Neuronal stem cell (in vitro differentiated cells): ENCODE measurements around the gene VAMP8.

Source experiments
- DNase-seq: peaks from one replicate; pipeline ENCODE4 v3.0.0-alpha.2; 2013; ENCODE audit warnings: low spot score
- H2AFZ ChIP-seq: one replicate; pipeline ENCODE4 v1.6.1; 2013; ENCODE audit warnings: mild to moderate bottlenecking, low read length, inconsistent platforms
- H2AK5ac ChIP-seq: 2 replicates; pipeline ENCODE4 v1.6.1; 2013; ENCODE audit warnings: low read depth, mild to moderate bottlenecking, inconsistent platforms, low read length, moderate library complexity, mixed read lengths
- H2BK120ac ChIP-seq: 2 replicates; pipeline ENCODE4 v1.6.1; 2013; ENCODE audit warnings: low read depth, mild to moderate bottlenecking, inconsistent platforms, low read length, moderate library complexity, mixed read lengths
- H2BK12ac ChIP-seq: one replicate; pipeline ENCODE4 v1.6.1; 2013; ENCODE audit warnings: low read length, inconsistent platforms
- H2BK15ac ChIP-seq: 2 replicates; pipeline ENCODE4 v1.6.1; 2013; ENCODE audit warnings: mild to moderate bottlenecking, low read length, inconsistent platforms, mixed read lengths
- H2BK5ac ChIP-seq: one replicate; pipeline ENCODE4 v1.6.1; 2013; ENCODE audit warnings: inconsistent platforms, mild to moderate bottlenecking, low read length, moderate library complexity
- H3K14ac ChIP-seq: one replicate; pipeline ENCODE4 v1.6.1; 2013; ENCODE audit warnings: low read length, inconsistent platforms
- H3K18ac ChIP-seq: 2 replicates; pipeline ENCODE4 v1.6.1; 2013; ENCODE audit warnings: low read length, inconsistent platforms
- H3K23ac ChIP-seq: 2 replicates; pipeline ENCODE4 v1.6.1; 2013; ENCODE audit warnings: low read depth, mild to moderate bottlenecking, mixed read lengths, low read length, inconsistent platforms; ENCODE audit not compliant: poor library complexity
- H3K27ac ChIP-seq: replicated peaks from 3 replicates; pipeline ENCODE4 v1.5.1; 2013; ENCODE audit warnings: low read length, inconsistent platforms
- H3K27me3 ChIP-seq, 3 experiments: 2 replicates each; pipeline ENCODE4 v1.6.1; 2013; ENCODE audit warnings: low read length in 3 of 3, mild to moderate bottlenecking in 2 of 3, inconsistent platforms in 1 of 3, low read depth in 1 of 3, mixed read lengths in 1 of 3, moderate library complexity in 1 of 3; ENCODE audit not compliant: control insufficient read depth in 3 of 3, insufficient read depth in 3 of 3
- H3K36me3 ChIP-seq, 2 donors: replicated peaks in 1 of 2; 2 replicates each; pipeline ENCODE4 v1.6.1; 2013; ENCODE audit warnings: low read length in 2 of 2; ENCODE audit not compliant: control insufficient read depth in 2 of 2, insufficient read depth in 2 of 2
- H3K4ac ChIP-seq: 2 replicates; pipeline ENCODE4 v1.6.1; 2013; ENCODE audit warnings: inconsistent platforms, mild to moderate bottlenecking, low read length, moderate library complexity
- H3K4me1 ChIP-seq, 2 donors: 1 replicate in 1 of 2; 2 replicates in 1 of 2; pipeline ENCODE4 v1.6.1; 2013; ENCODE audit warnings: low read length in 2 of 2, low read depth in 1 of 2; ENCODE audit not compliant: control insufficient read depth in 2 of 2, insufficient read depth in 1 of 2
- H3K4me2 ChIP-seq: one replicate; pipeline ENCODE4 v1.6.1; 2013; ENCODE audit warnings: mild to moderate bottlenecking, low read length, inconsistent platforms; ENCODE audit not compliant: insufficient read depth, poor library complexity, severe bottlenecking
- H3K4me3 ChIP-seq, 2 donors: 2 replicates each; pipeline ENCODE4 v1.5.1; 2013; ENCODE audit warnings: low read length in 2 of 2, mild to moderate bottlenecking in 2 of 2, inconsistent platforms in 1 of 2, moderate library complexity in 1 of 2
- H3K79me1 ChIP-seq: one replicate; pipeline ENCODE4 v1.6.1; 2013; ENCODE audit warnings: low read depth, mild to moderate bottlenecking, inconsistent platforms, low read length, moderate library complexity
- H3K9ac ChIP-seq: one replicate; pipeline ENCODE4 v1.6.1; 2013; ENCODE audit warnings: mild to moderate bottlenecking, low read depth, low read length, inconsistent platforms; ENCODE audit not compliant: poor library complexity
- H3K9me3 ChIP-seq, 2 donors: replicated peaks in 1 of 2; 2 replicates each; pipeline versions ENCODE3 to v1.6.1; 2013; ENCODE audit warnings: low read length in 2 of 2, mild to moderate bottlenecking in 2 of 2, inconsistent platforms in 1 of 2, low read depth in 1 of 2, mixed read lengths in 1 of 2, moderate library complexity in 1 of 2; ENCODE audit not compliant: control insufficient read depth in 2 of 2, insufficient read depth in 1 of 2
- H4K8ac ChIP-seq: one replicate; pipeline ENCODE4 v1.6.1; 2013; ENCODE audit warnings: low read depth, mild to moderate bottlenecking, inconsistent platforms, low read length, moderate library complexity
- H4K91ac ChIP-seq: one replicate; pipeline ENCODE4 v1.6.1; 2013; ENCODE audit warnings: low read length, low read depth, mild to moderate bottlenecking, inconsistent platforms; ENCODE audit not compliant: poor library complexity
- WGBS, 2 donors: extraction: QIAGEN DNeasy Blood & Tissue Kit; methylation state at CpG; one replicate each; pipeline ENCODE4 v1.1.7; 2013; ENCODE audit warnings: missing lambda C conversion rate in 2 of 2, mixed read lengths in 1 of 2; ENCODE audit not compliant: insufficient read length in 2 of 2, insufficient replicate concordance in 1 of 2; ENCODE audit errors: extremely low coverage in 2 of 2; 5-methylcytosine and 5-hydroxymethylcytosine counted together

Gene VAMP8

GRCh38 chr2:85582492-85582891, 5.1 kb downstream of the VAMP8 start:
- Histone ChIP-seq H2BK5ac (no peak overlapping the region), H3K36me3 (no peaks in the 10 kb centered on the region), H3K27me3 (peaks cover 0 to 26% (median 3%) of the 10 kb centered on the region in 3 experiments), H3K79me1 (no peaks in the 10 kb centered on the region), H3K9me3 (no peaks in the 10 kb centered on the region), H3K27ac (no peak overlapping the region), H2AK5ac (no peak overlapping the region), H4K91ac (no peak overlapping the region), H3K18ac (no peak overlapping the region), H3K4me3 (no peak overlapping the region), H2BK120ac (no peak overlapping the region), H2AFZ (no peak overlapping the region), H2BK15ac (no peak overlapping the region), H3K23ac (no peak overlapping the region), H4K8ac (no peak overlapping the region), H3K4me1 (peaks cover 19 to 34% of the 10 kb centered on the region in 2 donors), H3K4me2 (no peak overlapping the region), H3K14ac (no peak overlapping the region), H2BK12ac (no peak overlapping the region), H3K9ac (no peak overlapping the region), H3K4ac (no peak overlapping the region)
- no CpG with 5 or more reads among the region's 1 CpG for WGBS, 2 donors
- no peak for DNase-seq

GRCh38 chr2:85583667-85584353, 6.4 kb downstream of the VAMP8 start:
- Histone ChIP-seq H3K23ac (no peak overlapping the region), H3K14ac (peak overlapping the region; percentile 73), H4K8ac (no peak overlapping the region), H3K4me2 (peak overlapping the region; percentile 51), H3K18ac (peak overlapping the region; percentile 44), H2BK15ac (no peak overlapping the region), H2AFZ (no peak overlapping the region), H3K27ac (no peak overlapping the region), H3K4me1 (peaks cover 13 to 29% of the 10 kb centered on the region in 2 donors), H2BK5ac (no peak overlapping the region), H3K27me3 (peaks cover 0 to 26% (median 3%) of the 10 kb centered on the region in 3 experiments), H3K36me3 (no peaks in the 10 kb centered on the region), H2BK120ac (no peak overlapping the region), H3K79me1 (no peaks in the 10 kb centered on the region), H3K9me3 (no peaks in the 10 kb centered on the region), H2AK5ac (no peak overlapping the region), H2BK12ac (no peak overlapping the region), H3K9ac (no peak overlapping the region), H3K4me3 (no peak overlapping the region), H4K91ac (no peak overlapping the region), H3K4ac (no peak overlapping the region)
- DNase-seq, result no peak
- no CpG with 5 or more reads among the region's 16 CpGs for WGBS, 2 donors

GRCh38 chr2:85584354-85584856, 7.0 kb downstream of the VAMP8 start, which contains the start of gene VAMP5:
Gene VAMP5 (plus strand): TSS chr2:85584431. CDS start chr2:85584491, 60 bp downstream.
- Histone ChIP-seq H3K18ac (peak within 1 kb of the TSS; percentile 72), H2AFZ (peak within 1 kb of the TSS; percentile 58), H2AK5ac (no peak within 1 kb of the TSS), H2BK5ac (peak within 1 kb of the TSS; percentile 43), H3K4me1 (peaks cover 10 to 23% of the 10 kb centered on the region in 2 donors), H2BK15ac (no peak within 1 kb of the TSS), H4K91ac (no peak within 1 kb of the TSS), H2BK12ac (no peak within 1 kb of the TSS), H3K27me3 (peaks cover 0 to 26% (median 3%) of the 10 kb centered on the region in 3 experiments), H3K4me3 (peak within 1 kb of the TSS in 1 of 2 donors; percentile 72), H3K9ac (no peak within 1 kb of the TSS), H4K8ac (no peak within 1 kb of the TSS), H3K4me2 (peak within 1 kb of the TSS; percentile 51), H3K14ac (peak within 1 kb of the TSS; percentile 73), H3K4ac (no peak within 1 kb of the TSS), H2BK120ac (no peak within 1 kb of the TSS), H3K79me1 (no peaks in the 10 kb centered on the region), H3K9me3 (no peaks in the 10 kb centered on the region), H3K36me3 (no peaks in the 10 kb centered on the region), H3K23ac (no peak within 1 kb of the TSS), H3K27ac (no peak within 1 kb of the TSS)
- no peak for DNase-seq
- no CpG with 5 or more reads among the region's 52 CpGs for WGBS, 2 donors
